ENCODE results near the gene PRSS57. TPM values are rescaled to one million over a fixed set of nuclear protein-coding genes. Genes with fewer than 3 reads are reported as not detected.

Gene PRSS57
- polyA plus RNA-seq, 3 donors, result 0.33 to 0.51 TPM; not detected in 1

DNA sequence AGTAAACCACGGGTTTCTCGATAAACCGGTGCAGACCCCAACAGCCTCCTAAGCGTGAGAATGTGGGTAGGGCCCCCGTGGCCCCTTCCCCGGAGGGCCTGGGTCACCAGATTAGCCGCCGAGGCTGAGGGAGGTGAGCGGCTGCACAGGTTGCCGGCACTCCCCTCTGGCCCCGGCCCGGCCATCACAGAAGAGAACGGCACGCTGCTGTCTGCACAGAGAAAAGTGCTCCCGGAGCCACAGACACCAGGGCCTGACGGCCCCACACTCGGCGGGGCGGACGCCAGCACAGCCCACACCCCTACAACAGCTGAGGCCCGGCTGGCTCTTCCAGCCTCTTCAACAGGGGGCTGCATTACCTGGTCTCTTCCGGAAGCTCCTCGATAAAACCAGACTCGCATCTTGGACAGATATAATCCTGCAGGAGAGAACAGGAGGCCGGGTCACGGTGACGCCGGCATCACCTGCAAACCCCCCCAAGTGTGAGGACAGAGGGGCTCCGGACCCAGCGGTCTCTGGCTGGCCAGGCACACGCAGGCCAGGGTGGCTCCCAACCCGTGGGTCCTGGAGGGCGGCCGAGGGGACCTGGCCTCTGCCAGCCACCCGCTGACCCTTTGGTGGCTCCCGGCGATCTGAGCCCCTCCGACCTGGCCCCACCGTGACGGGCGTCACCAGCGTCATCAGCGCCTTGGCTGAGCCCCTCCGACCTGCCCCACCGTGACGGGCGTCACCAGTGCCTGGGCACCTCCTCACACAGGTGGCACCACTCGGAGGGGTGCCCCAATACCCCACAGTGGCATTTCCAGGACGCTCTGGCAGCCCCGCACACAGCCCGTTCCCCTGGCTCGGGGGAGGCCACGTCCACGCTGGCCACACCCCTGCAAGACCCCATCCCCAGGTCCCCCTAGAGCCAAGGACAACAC, 42.5 kb downstream of the PRSS57 start:
- DNase-seq, result no peak

GRCh38 chr19:651991-652390, 43.3 kb downstream of the PRSS57 start:
- no peak for DNase-seq

DNA sequence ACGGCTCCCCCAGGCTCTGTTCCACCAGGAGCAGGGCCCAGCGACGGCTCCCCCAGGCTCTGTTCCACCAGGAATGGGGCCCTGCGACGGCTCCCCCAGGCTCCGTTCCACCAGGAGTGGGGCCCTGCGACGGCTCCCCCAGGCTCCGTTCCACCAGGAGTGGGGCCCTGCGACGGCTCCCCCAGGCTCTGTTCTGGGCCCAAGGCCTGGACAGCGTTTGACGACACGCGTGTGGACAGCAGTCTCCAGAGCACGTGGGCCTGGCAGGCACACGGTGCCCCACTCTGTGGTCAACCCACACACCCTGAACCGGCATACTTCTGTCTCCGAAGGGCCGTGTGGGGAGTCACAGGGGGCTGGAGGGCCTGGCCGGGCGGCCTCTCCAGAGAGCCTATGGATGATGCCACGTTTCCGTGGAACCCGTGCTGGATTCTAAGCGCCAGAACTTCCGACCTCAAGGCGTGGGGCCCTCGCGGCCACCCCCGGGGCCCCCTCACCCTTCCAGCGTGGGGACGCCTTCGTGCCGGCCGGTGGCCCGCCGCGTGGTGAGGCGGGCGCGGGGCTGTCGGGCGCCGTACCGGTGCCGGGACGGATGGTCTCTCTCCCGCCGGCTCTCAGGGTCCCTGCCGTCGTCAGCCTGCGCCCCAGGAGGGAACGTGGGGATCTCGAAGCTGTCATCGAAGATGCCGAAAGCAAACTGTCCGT, 44.0 kb downstream of the PRSS57 start:
- no peak for DNase-seq

GRCh38 chr19:650121-650520, 45.1 kb downstream of the PRSS57 start:
- no peak for DNase-seq

DNA sequence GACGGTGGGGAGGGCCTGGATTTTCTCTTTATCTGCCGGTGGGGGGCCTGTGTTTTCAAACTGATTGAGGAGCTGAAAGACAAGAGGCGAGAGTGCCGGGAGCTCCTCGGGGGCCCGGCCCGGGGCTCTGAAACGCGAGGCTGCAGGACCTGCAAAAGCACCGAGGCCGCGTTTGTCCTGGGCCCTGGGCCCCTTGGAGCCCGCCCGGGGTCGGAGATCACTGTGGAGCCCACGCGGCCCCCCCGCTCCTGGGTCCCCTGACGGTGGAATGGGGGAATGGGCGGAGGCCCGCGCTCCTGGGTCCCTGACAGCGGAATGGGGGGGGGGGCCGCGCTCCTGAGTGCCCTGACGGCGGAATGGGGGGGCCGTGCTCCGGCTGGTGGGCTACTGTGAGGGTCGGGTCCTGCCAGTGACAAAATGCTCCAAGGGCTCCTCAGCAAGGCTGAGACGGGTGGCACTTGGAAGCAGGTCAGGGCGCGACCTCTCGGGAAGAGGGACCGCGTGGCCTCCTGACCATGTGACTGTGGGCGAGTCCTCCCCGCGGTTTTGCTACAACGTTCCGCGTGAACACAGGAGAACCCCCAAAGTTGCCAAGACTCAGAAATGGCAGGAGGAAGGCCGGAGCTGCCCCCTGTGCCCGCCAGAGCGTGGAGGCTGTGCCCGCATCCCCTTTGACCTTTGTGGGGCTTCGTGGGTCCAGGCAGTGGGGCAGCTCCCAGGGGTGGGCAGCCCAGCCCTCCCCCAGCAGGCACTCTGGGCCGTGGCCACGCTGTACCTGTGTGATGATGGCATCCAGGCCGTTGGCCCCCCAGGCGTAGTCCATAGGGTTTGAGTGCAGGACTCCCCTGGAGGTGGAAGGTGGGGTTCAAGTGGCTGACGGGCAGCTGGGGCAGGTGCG, 46.1 kb downstream of the PRSS57 start:
- no peak for DNase-seq

GRCh38 chr19:648305-648704, 46.9 kb downstream of the PRSS57 start:
- no peak for DNase-seq

- DNase-seq, result no peak
Measured at GRCh38 chr19:647566-648284, 47.5 kb downstream of the PRSS57 start.

- no peak for DNase-seq
Measured at GRCh38 chr19:646779-647565, 48.3 kb downstream of the PRSS57 start.

GRCh38 chr19:645912-646778, 49.1 kb downstream of the PRSS57 start:
- DNase-seq, result no peak

DNA sequence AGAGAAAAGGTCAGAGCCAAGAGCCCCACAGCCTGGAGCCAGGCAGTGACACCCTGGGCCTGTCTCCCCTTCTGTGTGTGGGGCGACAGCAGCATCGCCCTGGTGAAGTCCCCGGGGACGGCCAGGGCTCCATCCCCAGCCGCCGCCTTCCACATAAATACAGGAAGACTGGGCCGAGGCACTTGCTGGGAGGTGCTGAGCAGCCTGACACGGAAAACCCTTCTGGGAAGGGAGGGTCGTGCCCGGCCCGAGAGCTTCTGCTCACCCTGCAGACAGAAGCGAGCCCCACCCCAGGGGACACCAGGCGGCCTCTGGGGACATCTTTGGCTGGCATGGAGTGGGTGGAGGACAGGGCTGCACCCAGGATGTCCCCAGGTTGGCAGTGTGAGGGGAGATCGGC, 50.5 kb downstream of the PRSS57 start:
- no peak for DNase-seq

GRCh38 chr19:644363-644762, 50.9 kb downstream of the PRSS57 start:
- DNase-seq, result no peak

DNA sequence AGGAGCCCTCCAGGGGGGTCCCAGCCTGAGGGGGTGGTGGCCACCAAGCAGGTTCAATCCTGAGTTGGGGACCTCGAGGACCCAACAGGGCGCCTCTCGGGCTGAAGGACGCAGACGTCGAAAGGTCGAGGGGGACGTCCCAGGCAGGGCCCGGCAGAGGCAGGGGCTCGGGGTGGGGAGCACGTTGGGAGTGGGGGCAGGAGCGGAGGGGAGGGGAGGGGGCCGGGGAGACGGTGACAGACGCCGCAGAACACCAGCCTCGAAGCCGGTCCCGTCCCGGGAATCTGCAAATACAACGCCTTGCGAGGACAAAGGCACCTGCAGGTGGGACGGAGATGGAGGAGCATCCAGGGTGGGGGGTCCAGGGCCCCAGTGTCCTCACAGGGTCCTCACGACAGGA, 51.5 kb downstream of the PRSS57 start:
- no peak for DNase-seq

DNA sequence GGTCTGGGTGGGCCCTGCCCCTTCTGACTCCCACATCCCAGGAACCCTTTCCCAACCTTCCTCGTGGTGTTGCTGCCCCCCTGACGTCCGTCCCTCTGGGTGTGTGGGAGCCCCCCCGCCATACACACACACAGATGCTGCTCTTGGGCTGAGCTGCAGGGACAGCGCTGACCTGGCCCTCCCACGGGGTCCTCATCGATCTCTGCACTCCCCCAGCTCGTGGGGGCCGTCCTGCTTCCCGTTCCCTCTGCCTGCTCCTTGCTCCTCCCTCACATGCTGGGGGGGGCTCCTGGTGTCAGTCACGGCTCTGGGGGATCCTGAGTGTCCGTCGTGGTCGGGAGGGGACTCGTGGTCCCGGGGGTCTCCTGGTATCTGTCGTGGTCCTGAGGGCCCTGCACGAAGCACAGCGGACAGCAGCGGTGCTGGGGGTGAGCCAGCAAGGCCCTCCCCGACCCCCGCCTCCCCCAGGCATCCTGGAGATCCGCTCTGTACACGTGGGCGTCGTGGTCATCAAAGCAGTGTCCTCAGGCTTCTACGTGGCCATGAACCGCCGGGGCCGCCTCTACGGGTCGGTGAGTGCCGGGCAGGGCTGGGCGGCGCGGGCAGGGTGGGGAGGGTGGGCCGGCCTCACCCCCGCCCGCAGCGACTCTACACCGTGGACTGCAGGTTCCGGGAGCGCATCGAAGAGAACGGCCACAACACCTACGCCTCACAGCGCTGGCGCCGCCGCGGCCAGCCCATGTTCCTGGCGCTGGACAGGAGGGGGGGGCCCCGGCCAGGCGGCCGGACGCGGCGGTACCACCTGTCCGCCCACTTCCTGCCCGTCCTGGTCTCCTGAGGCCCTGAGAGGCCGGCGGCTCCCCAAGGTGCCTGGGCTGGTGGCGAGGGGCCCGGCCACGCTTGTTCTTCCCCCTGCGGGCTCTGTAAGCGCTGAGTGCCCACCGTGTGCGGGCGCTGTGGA, 52.2 kb downstream of the PRSS57 start:
- no peak for DNase-seq

GRCh38 chr19:641702-642101, 53.5 kb downstream of the PRSS57 start:
- DNase-seq, result no peak

DNA sequence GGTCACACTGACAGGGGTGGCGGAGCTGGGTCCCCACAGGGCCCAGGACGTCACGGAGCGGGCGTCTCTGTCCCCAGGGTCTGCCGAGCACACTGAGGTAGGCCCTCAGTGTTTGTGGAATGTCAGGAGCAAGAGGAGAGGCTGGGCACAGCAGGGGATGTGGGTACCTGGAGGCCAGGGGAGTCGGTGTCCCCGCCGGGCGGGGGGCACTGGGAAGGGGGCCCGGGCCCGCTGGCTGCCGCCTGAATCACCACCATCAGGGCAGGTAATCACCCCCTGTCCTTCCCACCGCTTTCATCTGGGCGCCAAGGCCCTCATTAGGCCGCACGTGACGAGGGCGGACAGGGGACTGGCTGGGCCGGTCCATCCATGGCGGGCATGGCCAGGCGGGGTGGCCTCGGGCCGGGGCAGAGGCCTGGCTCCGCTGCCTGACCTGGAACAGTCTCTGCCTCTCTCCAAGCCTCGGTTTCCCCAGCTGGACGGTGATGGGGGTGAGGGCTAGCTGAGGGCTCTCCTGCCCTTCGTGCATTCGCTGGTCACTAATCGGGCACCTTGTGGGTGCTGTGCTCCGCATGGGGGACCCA, 54.6 kb downstream of the PRSS57 start:
- no peak for DNase-seq

DNA sequence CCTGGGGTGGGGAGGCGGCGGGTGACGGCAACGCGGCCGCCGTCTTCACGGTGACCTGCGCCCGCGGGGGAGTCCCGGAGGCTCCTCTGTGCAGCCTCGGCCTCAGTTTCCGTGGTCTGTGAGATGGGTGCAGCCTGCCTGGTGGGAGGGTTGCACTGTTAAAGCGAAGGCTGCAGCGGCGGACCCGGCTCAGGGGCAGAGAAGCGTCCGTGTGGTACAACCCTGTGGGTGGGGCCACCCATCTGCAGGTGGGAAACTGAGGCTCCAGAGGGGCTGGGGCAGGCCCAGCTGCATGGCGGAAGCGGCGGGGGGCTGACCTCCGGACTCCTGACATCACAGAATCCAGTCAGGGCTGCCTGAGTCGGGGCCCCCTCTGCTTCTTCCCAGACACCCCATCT, 55.1 kb downstream of the PRSS57 start:
- no peak for DNase-seq

- DNase-seq, result peak; percentile 88
Measured at GRCh38 chr19:639253-640160, 55.7 kb downstream of the PRSS57 start, which contains the start of gene FGF22. TSS of gene FGF22 (plus strand) at chr19:639879. CDS start at chr19:639926, 47 bp downstream.

Data from renal pelvis (tissue), 4 donors.